MM.1S (cell line): Measurements from ENCODE around the gene MUC5AC.
"Not testable (repeated sequence)": the region's sequence is repeated elsewhere in the genome, so short reads cannot be mapped to it uniquely, and the experiment has no call there.

Source experiments
- DNase-seq: peaks from one replicate; pipeline ENCODE4 v3.0.0-alpha.2; 2015
- H2AFZ ChIP-seq: fragments of 300-600 bp; sonication (generic); 2 replicates; pipeline ENCODE4 v1.6.0; 2016; ENCODE audit warnings: antibody characterized with exemption, low read length
- H3F3A ChIP-seq: fragments of 300-600 bp; sonication (generic); 2 replicates; pipeline ENCODE4 v1.6.1; 2016; ENCODE audit warnings: mild to moderate bottlenecking, antibody characterized with exemption, low read length, moderate library complexity, mixed read lengths; ENCODE audit not compliant: insufficient read depth
- H3K27ac ChIP-seq: fragments of 300-600 bp; sonication (generic); 2 replicates; pipeline ENCODE4 v1.5.1; 2016; ENCODE audit warnings: mild to moderate bottlenecking, low read length
- H3K27me3 ChIP-seq: fragments of 300-600 bp; sonication (generic); replicated peaks from 2 replicates; pipeline ENCODE4 v1.6.0; 2016; ENCODE audit warnings: low read length; ENCODE audit not compliant: insufficient read depth
- H3K36me3 ChIP-seq: fragments of 300-600 bp; sonication (generic); replicated peaks from 2 replicates; pipeline ENCODE4 v1.6.1; 2016; ENCODE audit warnings: mild to moderate bottlenecking, low read length, mixed read lengths; ENCODE audit not compliant: insufficient read depth
- H3K4me1 ChIP-seq: fragments of 300-600 bp; sonication (generic); 2 replicates; pipeline ENCODE4 v1.6.1; 2016; ENCODE audit warnings: low read length, mixed read lengths
- H3K4me2 ChIP-seq: fragments of 300-600 bp; sonication (generic); 2 replicates; pipeline ENCODE4 v1.6.0; 2016; ENCODE audit warnings: low read depth, low read length
- H3K4me3 ChIP-seq: fragments of 300-600 bp; sonication (generic); 2 replicates; pipeline ENCODE4 v1.5.1; 2016; ENCODE audit warnings: low read length, mixed read lengths
- H3K79me2 ChIP-seq: fragments of 300-600 bp; sonication (generic); 2 replicates; pipeline ENCODE4 v1.6.1; 2016; ENCODE audit warnings: mixed run types, low read length, mixed read lengths
- H3K9ac ChIP-seq: fragments of 300-600 bp; sonication (generic); 2 replicates; pipeline ENCODE4 v1.6.1; 2016; ENCODE audit warnings: low read length, mixed read lengths
- H3K9me2 ChIP-seq: fragments of 300-600 bp; sonication (generic); replicated peaks from 2 replicates; pipeline ENCODE4 v1.6.1; 2016; ENCODE audit warnings: mild to moderate bottlenecking, low read length, mixed read lengths; ENCODE audit not compliant: insufficient read depth
- H3K9me3 ChIP-seq: fragments of 300-600 bp; sonication (generic); replicated peaks from 2 replicates; pipeline ENCODE4 v1.6.1; 2016; ENCODE audit warnings: mild to moderate bottlenecking, low read length, mixed read lengths; ENCODE audit not compliant: insufficient read depth
- H4K20me1 ChIP-seq: fragments of 300-600 bp; sonication (generic); 2 replicates; pipeline ENCODE4 v1.6.1; 2016; ENCODE audit warnings: mild to moderate bottlenecking, low read length, moderate library complexity, mixed read lengths; ENCODE audit not compliant: insufficient read depth
- EZH2 ChIP-seq: fragments of 300-600 bp; sonication (generic); optimal IDR thresholded peaks from 2 replicates; pipeline ENCODE3; 2017; ENCODE audit warnings: low read depth, mild to moderate bottlenecking, antibody characterized with exemption, low read length, mixed read lengths
- EZH2phosphoT487 ChIP-seq: fragments of 300-600 bp; sonication (generic); IDR thresholded peaks from 2 replicates; pipeline ENCODE4 v1.6.1; 2018; ENCODE audit warnings: antibody characterized with exemption, low read length
- TF ChIP-seq, protein P1 (sequence below): fragments of 300-600 bp; sonication (generic); IDR thresholded peaks from 2 replicates; pipeline ENCODE4 v1.5.1; 2016; ENCODE audit warnings: antibody characterized with exemption, low read length, mixed read lengths

Gene MUC5AC

DNA sequence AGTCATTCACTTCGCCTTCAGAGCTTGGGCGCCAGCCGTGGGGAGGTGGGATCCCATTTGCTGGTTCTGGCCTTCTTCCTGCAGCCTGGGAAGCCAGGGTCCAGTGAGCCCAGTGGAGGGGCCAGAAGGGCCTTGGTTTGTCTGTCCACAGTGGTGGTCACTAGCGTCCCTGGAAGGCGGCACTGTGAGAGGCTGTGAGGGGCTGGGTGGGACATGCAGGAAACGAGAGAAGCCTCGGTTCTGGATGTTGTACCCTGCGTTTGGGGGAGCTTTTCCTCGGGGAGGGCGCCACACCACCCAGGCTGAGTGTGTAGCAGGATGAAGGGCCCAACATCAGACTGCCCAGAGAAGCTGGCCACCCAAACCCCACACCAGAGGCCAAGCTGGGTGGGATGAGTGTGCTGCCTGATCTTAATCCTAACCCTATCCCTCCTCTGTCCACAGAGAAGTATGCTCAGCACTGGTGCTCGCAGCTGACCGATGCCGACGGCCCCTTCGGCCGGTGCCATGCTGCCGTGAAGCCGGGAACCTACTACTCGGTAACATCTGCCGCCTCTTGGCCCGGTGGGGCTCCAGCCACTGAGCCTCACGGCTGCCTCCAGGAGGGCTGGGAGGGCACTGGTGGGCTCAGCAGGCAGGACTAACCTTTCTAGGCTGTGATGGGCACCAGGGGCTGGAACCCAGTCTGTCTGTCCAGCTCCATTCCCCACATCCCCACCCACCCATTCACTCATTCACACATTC, 14.4 kb downstream of the MUC5AC start:
- H3K27me3 ChIP-seq, result peaks cover 12% of the 10 kb centered on the region
- no peak overlapping the region for H3K9ac ChIP-seq
- TF ChIP-seq EZH2 (no peak), EZH2phosphoT487 (no peak)
- TF ChIP-seq, protein P1, sequence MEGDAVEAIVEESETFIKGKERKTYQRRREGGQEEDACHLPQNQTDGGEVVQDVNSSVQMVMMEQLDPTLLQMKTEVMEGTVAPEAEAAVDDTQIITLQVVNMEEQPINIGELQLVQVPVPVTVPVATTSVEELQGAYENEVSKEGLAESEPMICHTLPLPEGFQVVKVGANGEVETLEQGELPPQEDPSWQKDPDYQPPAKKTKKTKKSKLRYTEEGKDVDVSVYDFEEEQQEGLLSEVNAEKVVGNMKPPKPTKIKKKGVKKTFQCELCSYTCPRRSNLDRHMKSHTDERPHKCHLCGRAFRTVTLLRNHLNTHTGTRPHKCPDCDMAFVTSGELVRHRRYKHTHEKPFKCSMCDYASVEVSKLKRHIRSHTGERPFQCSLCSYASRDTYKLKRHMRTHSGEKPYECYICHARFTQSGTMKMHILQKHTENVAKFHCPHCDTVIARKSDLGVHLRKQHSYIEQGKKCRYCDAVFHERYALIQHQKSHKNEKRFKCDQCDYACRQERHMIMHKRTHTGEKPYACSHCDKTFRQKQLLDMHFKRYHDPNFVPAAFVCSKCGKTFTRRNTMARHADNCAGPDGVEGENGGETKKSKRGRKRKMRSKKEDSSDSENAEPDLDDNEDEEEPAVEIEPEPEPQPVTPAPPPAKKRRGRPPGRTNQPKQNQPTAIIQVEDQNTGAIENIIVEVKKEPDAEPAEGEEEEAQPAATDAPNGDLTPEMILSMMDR, result no peak
- no peaks in the 10 kb centered on the region for H3F3A ChIP-seq
- no peak for DNase-seq
- no peaks in the 10 kb centered on the region for H3K79me2 ChIP-seq
- H4K20me1 ChIP-seq, result no peaks in the 10 kb centered on the region
- no peaks in the 10 kb centered on the region for H3K9me3 ChIP-seq
- H3K36me3 ChIP-seq, result no peaks in the 10 kb centered on the region
- no peak overlapping the region for H2AFZ ChIP-seq
- no peaks in the 10 kb centered on the region for H3K4me1 ChIP-seq
- H3K4me3 ChIP-seq, result no peak overlapping the region
- no peaks in the 10 kb centered on the region for H3K9me2 ChIP-seq
- no peak overlapping the region for H3K27ac ChIP-seq
- H3K4me2 ChIP-seq, result no peak overlapping the region

DNA sequence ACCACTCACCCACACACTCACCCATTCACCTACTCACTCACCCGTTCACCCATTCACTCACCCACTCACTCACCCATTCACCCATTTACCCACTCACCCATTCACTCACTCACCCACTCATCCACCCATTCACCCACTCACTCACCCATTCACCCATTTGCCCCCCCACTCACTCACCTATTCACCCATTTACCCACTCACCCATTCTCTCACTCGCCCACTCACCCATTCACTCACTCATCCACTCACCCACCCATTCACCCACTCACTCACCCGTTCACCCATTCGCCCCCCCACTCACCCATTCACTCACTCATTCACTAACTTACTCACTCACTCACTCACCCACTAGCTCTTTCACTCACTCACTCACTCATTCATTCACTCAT, 15.0 kb downstream of the MUC5AC start:
- Histone ChIP-seq H3K4me1 (no peaks in the 10 kb centered on the region), H3K9me2 (no peaks in the 10 kb centered on the region), H3K36me3 (no peaks in the 10 kb centered on the region), H3K4me2 (no peak overlapping the region), H3K27me3 (peaks cover 18% of the 10 kb centered on the region), H3K4me3 (no peak overlapping the region), H3K27ac (no peak overlapping the region), H3K79me2 (no peaks in the 10 kb centered on the region), H3F3A (no peaks in the 10 kb centered on the region), H3K9me3 (no peaks in the 10 kb centered on the region), H3K9ac (no peak overlapping the region), H4K20me1 (no peaks in the 10 kb centered on the region), H2AFZ (no peak overlapping the region)
- no peak for DNase-seq
- TF ChIP-seq, protein P1, result no peak
- no peak for TF ChIP-seq EZH2phosphoT487
- no peak for TF ChIP-seq EZH2

DNA sequence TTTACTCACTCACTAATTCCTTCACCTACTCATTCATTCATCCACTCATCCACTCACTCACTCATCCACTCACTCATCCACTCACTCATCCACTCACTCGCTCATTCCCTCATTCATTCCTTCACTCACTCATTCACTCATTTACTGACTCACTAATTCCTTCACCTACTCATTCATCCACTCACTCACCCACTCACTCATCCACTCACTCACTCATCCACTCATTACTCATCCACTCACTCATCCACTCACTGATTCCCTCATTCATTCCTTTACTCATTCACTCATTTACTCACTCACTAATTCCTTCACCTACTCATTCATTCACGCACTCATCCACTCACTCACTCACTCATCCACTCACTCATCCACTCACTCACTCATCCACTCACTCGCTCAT, 15.6 kb downstream of the MUC5AC start:
- H3F3A ChIP-seq, H3K79me2 ChIP-seq, H3K4me1 ChIP-seq, H3K4me2 ChIP-seq, H3K27ac ChIP-seq, H3K4me3 ChIP-seq, H2AFZ ChIP-seq, H4K20me1 ChIP-seq, H3K9me2 ChIP-seq, DNase-seq, H3K9me3 ChIP-seq, H3K36me3 ChIP-seq, H3K9ac ChIP-seq: not testable (repeated sequence)
- H3K27me3 ChIP-seq, result peaks cover 25% of the 10 kb centered on the region
